C1 segment of cervical spinal cord (tissue), 14 donors: Measurements from ENCODE around the gene ANKRD44.
A peak's percentile ranks its signal among the peaks of the same experiment; 100 is the strongest.
"Not testable (repeated sequence)": the region's sequence is repeated elsewhere in the genome, so short reads cannot be mapped to it uniquely, and the experiment has no call there.

Source experiments
- DNase-seq, 14 donors: peaks; one replicate each; lab custom pipeline; 2025; lab: John Stamatoyannopoulos, UW

Gene ANKRD44

GRCh38 chr2:197079414-197079813 is 231.2 kb downstream of the ANKRD44 start:
- peak in 2 of 14 donors; percentile 16 to 53 for DNase-seq

- peak in 1 of 14 donors; percentile 17 for DNase-seq
These were observed 232.0 kb downstream of the ANKRD44 start for GRCh38 chr2:197078535-197078934.

GRCh38 chr2:197077336-197077735 is 233.2 kb downstream of the ANKRD44 start:
- no peak for DNase-seq

GRCh38 chr2:197076652-197077051 is 233.9 kb downstream of the ANKRD44 start:
- DNase-seq: no peak

- no peak for DNase-seq
These were observed 234.7 kb downstream of the ANKRD44 start for GRCh38 chr2:197075754-197076337.

GRCh38 chr2:197075281-197075680 is 235.3 kb downstream of the ANKRD44 start:
- DNase-seq: peak in 1 of 14 donors; percentile 23

- DNase-seq: peak in 12 of 14 donors; percentile 11 to 85 (median 70)
These were observed 236.7 kb downstream of the ANKRD44 start for GRCh38 chr2:197073701-197074433.

GRCh38 chr2:197073270-197073669 is 237.3 kb downstream of the ANKRD44 start:
- peak in 1 of 14 donors; percentile 33 for DNase-seq

- no peak for DNase-seq
These were observed 238.0 kb downstream of the ANKRD44 start for GRCh38 chr2:197072533-197072932.

- DNase-seq: no peak
These were observed 238.7 kb downstream of the ANKRD44 start for GRCh38 chr2:197071790-197072436.

GRCh38 chr2:197071213-197071612 is 239.4 kb downstream of the ANKRD44 start:
- DNase-seq: no peak

- DNase-seq: no peak
These were observed 240.6 kb downstream of the ANKRD44 start for GRCh38 chr2:197069958-197070357.

- not testable (repeated sequence) for DNase-seq
These were observed 248.0 kb downstream of the ANKRD44 start for GRCh38 chr2:197062574-197062973.

GRCh38 chr2:197059477-197059876 is 251.1 kb downstream of the ANKRD44 start:
- DNase-seq: no peak

GRCh38 chr2:197058777-197059300 is 251.7 kb downstream of the ANKRD44 start:
- DNase-seq: no peak

GRCh38 chr2:197057959-197058358 is 252.6 kb downstream of the ANKRD44 start:
- DNase-seq: no peak

- no peak for DNase-seq
These were observed 255.5 kb downstream of the ANKRD44 start for GRCh38 chr2:197055045-197055444.

GRCh38 chr2:197054437-197054836 is 256.1 kb downstream of the ANKRD44 start:
- no peak for DNase-seq

GRCh38 chr2:197052356-197052755 is 258.2 kb downstream of the ANKRD44 start:
- peak in 1 of 14 donors; percentile 24 for DNase-seq

GRCh38 chr2:197045115-197045514 is 265.5 kb downstream of the ANKRD44 start:
- DNase-seq: no peak

GRCh38 chr2:197042739-197043196 is 267.8 kb downstream of the ANKRD44 start:
- DNase-seq: no peak

GRCh38 chr2:197037863-197038398 is 272.6 kb downstream of the ANKRD44 start:
- DNase-seq: no peak
